ENCODE results near the gene AGPAT1. TPM values are rescaled to one million over a fixed set of nuclear protein-coding genes. Genes with fewer than 3 reads are reported as not detected.
A peak's percentile ranks its signal among the peaks of the same experiment; 100 is the strongest.

AGPAT1 gene
- total and polyA plus RNA-seq, 2 of the 8 experiments (the other 6 are each of a cell fraction or from before 2014, with no cell fraction given): 96.0 to 222 TPM

DNA sequence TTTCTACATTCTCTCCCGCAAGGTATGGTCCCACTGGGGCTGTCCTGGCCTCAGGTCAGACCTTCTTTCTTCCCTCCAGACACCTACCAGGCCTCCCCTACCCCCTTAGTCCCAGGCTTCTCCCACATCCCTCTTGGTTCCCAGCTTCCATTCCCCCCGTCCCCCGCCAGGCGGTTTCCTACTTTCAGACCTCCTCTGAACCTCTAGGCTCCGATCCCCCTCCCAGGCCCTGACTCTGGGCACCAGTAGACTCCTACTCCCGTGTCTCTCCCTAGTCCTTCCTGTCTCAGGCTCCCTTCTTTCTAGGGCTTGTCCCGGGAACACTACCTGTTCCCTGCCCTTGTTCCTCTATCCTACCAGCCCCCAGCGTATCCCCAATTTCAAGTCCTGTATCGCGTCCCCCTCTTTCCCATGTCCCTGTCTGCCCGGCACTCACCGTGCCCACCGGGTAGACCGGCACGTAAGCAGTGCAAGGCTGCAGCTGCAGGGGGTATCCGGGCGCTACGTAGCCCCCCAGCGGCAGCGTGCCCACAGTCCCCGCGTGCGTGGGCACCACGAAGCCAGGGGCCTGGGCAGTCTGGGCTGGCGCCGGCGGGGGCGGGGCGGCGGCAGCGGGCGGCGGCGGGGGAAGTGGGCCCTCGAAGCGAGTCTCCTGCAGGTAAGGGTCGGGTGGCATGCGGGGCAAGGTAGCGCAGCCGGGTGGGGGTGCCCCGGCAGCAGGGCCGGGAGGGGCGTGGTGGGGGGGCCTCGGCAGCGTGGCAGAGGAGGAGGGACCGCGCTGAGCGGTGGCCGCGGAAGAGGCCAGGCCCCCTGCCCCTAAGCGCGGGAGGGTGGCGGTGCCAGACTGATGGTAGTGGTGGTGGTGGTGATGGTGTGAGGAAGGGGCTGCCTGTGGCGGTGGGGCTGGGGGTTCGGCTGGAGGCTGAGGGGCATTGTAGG, 25.7 kb downstream of the AGPAT1 start:
- peak overlapping the region; percentile 94 to 100 for H3K4me2 ChIP-seq (ENCODE audit: insufficient read depth in 1 of 2, low read depth in 2 of 2, low read length in 2 of 2)
- H3K18ac ChIP-seq (ENCODE audit: extremely low read depth, low read length): peak overlapping the region; percentile 38; the same call in 1 of the 2 replicates
- H2BK5ac ChIP-seq (ENCODE audit: low read depth, low read length): peak overlapping the region; percentile 71; the same call in 1 of the 2 replicates
- no peak overlapping the region for H4K8ac ChIP-seq (ENCODE audit: extremely low read depth, insufficient read depth, low read length)
- H3K56ac ChIP-seq (replicated peaks; ENCODE audit: insufficient read length, low read depth, low read length): no peak overlapping the region
- H2BK15ac ChIP-seq (ENCODE audit: low read length): peak overlapping the region; percentile 19; the same call in 1 of the 2 replicates
- H3K79me1 ChIP-seq (ENCODE audit: low read depth, low read length): 0 out of 2 replicates have a peak, but pooled peaks cover 3% of the 10 kb centered on the region
- H3K27ac ChIP-seq (ENCODE audit: low read depth, low read length): no peak overlapping the region
- ChIA-PET CTCF (ENCODE audit: partially characterized antibody) (interaction anchor here (0.8 to 4.7 kb wide), 12 partner anchors 14 to 53 kb away, joined by 3 to 23 read pairs (median 7); partner anchors contain the start of genes ATF6B and PBX2), POLR2A (ENCODE audit: partially characterized antibody) (interaction anchor here (0.6 to 9.2 kb wide), 13 partner anchors 9 to 41 kb away, joined by 3 to 70 read pairs (median 6); partner anchors contain the start of genes AGPAT1, ATF6B, FKBPL and GPSM3)
- H3K4ac ChIP-seq (replicated peaks; ENCODE audit: insufficient read length, low read depth, low read length): no peak overlapping the region
- no peak overlapping the region for H3K9ac ChIP-seq (replicated peaks in 1 of 4; ENCODE audit: extremely low read depth in 1 of 4, low read depth in 3 of 4, low read length in 3 of 4)
- H3K27me3 ChIP-seq (replicated peaks in 1 of 4; ENCODE audit: control insufficient read depth in 3 of 4, extremely low read depth in 1 of 4, insufficient read depth in 3 of 4, low read length in 3 of 4): peaks cover 4 to 41% (median 37%) of the 10 kb centered on the region in 4 experiments
- H2BK12ac ChIP-seq (ENCODE audit: low read depth, low read length): no peak overlapping the region; the same call in 1 of the 2 replicates
- H4K20me1 ChIP-seq (replicated peaks in 1 of 2; ENCODE audit: control insufficient read depth in 1 of 2, insufficient read depth in 2 of 2, low read length in 2 of 2): no peaks in the 10 kb centered on the region
- FAIRE-seq (no peak), DNase-seq (ENCODE audit: low read depth in 1 of 2, low spot score in 2 of 2) (peak in 1 of 2 experiments; percentile 78)
- H3K4me3 ChIP-seq (ENCODE audit: extremely low read depth in 1 of 4, insufficient read depth in 2 of 4, low read depth in 3 of 4, low read length in 4 of 4): peak overlapping the region; percentile 55 to 76 (median 70)
- H2AK5ac ChIP-seq (ENCODE audit: low read depth, low read length): no peak overlapping the region
- H3K4me1 ChIP-seq (replicated peaks in 1 of 4; ENCODE audit: control insufficient read depth in 3 of 4, insufficient read depth in 4 of 4, low read length in 3 of 4): peaks cover 14 to 38% (median 17%) of the 10 kb centered on the region in 4 experiments
- 7% methylated on average over 25 of the region's 55 CpGs; no CpG with 5 or more reads in 1 of the 2 experiments for WGBS, 2 experiments (ENCODE audit: extremely low coverage in 1 of 2, insufficient coverage in 1 of 2, insufficient read length in 1 of 2, insufficient replicate concordance in 2 of 2, low coverage in 1 of 2, low lambda C conversion rate in 2 of 2, missing lambda C conversion rate in 1 of 2)
- no peak overlapping the region for H3K14ac ChIP-seq (ENCODE audit: insufficient read length)
- H2BK120ac ChIP-seq (replicated peaks; ENCODE audit: low read depth, low read length): no peak overlapping the region
- no peak overlapping the region for H2AFZ ChIP-seq (ENCODE audit: low read length)
- H3K79me2 ChIP-seq (ENCODE audit: control insufficient read depth in 1 of 2, insufficient read depth in 2 of 2, low read length in 2 of 2): peaks cover 0 to 4% of the 10 kb centered on the region in 2 experiments; a peak in 1 of 4 replicates
- no peak overlapping the region for H4K5ac ChIP-seq (ENCODE audit: insufficient read length, low read depth, low read length)
- H2BK20ac ChIP-seq (ENCODE audit: low read length): peak overlapping the region; percentile 51; the same call in 1 of the 2 replicates
- H3K36me3 ChIP-seq (ENCODE audit: control insufficient read depth in 2 of 4, insufficient read depth in 4 of 4, low read length in 3 of 4): no peaks in the 10 kb centered on the region
- H4K91ac ChIP-seq (replicated peaks; ENCODE audit: insufficient read length, low read length): no peak overlapping the region
- H3K9me3 ChIP-seq (ENCODE audit: insufficient read depth in 2 of 2, low read depth in 1 of 2, low read length in 1 of 2): no peaks in the 10 kb centered on the region
- H3K23me2 ChIP-seq (ENCODE audit: low read depth, low read length): peaks cover 25% of the 10 kb centered on the region
- no peak overlapping the region for H3K23ac ChIP-seq (ENCODE audit: insufficient read length)
- TF ChIP-seq ASH2L (IDR thresholded peaks at IDR 0.05; ENCODE audit: low read length) (peak; percentile 29), EP300 (IDR thresholded peaks at IDR 0.05; ENCODE audit: borderline replicate concordance in 1 of 2, low read depth in 2 of 2, low read length in 2 of 2) (peak in 1 of 2 experiments; percentile 62; a peak in 1 of 3 replicates), HDAC2 (IDR thresholded peaks at IDR 0.05; ENCODE audit: borderline replicate concordance in 1 of 2, low read depth in 2 of 2, low read length in 2 of 2) (no peak), GTF2F1 (IDR thresholded peaks at IDR 0.05; ENCODE audit: borderline replicate concordance, low read depth, low read length) (no peak)
- TF ChIP-seq, protein P1, sequence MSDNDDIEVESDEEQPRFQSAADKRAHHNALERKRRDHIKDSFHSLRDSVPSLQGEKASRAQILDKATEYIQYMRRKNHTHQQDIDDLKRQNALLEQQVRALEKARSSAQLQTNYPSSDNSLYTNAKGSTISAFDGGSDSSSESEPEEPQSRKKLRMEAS (IDR thresholded peaks at IDR 0.05): peak; percentile 76
- TF ChIP-seq, protein P2, sequence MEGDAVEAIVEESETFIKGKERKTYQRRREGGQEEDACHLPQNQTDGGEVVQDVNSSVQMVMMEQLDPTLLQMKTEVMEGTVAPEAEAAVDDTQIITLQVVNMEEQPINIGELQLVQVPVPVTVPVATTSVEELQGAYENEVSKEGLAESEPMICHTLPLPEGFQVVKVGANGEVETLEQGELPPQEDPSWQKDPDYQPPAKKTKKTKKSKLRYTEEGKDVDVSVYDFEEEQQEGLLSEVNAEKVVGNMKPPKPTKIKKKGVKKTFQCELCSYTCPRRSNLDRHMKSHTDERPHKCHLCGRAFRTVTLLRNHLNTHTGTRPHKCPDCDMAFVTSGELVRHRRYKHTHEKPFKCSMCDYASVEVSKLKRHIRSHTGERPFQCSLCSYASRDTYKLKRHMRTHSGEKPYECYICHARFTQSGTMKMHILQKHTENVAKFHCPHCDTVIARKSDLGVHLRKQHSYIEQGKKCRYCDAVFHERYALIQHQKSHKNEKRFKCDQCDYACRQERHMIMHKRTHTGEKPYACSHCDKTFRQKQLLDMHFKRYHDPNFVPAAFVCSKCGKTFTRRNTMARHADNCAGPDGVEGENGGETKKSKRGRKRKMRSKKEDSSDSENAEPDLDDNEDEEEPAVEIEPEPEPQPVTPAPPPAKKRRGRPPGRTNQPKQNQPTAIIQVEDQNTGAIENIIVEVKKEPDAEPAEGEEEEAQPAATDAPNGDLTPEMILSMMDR (IDR thresholded peaks at IDR 0.05; ENCODE audit: control extremely low read depth in 1 of 3, insufficient read depth in 1 of 3, low read depth in 1 of 3, low read length in 3 of 3): peak in 1 of 3 experiments; percentile 25; a peak in 1 of 4 replicates
